HEK293 (cell line): Measurements from ENCODE around the gene IQCE.

Source experiments
- CTCF ChIA-PET: fragments of 350-600 bp; formaldehyde crosslinking; extraction: SDS; loops from one replicate; lab custom pipeline; 2021; ENCODE audit warnings: antibody characterized with exemption; lab: Yijun Ruan, JAX
- POLR2A ChIA-PET: fragments of 300-600 bp; formaldehyde crosslinking; extraction: SDS; loops from one replicate; lab custom pipeline; 2020; ENCODE audit warnings: antibody characterized with exemption, inconsistent platforms; lab: Yijun Ruan, JAX
- H3K27ac ChIP-seq: fragments of 200-500 bp; sonication (Bioruptor generic); 2 replicates; pipeline ENCODE4 v1.5.1; 2014; ENCODE audit warnings: low read depth, low read length, control low read depth, inconsistent platforms; ENCODE audit errors: extremely low read depth
- H3K36me3 ChIP-seq, 2 experiments: fragments of 200-500 bp in 1 of 2; sonication (Bioruptor generic) in 1 of 2; 1 replicate in 1 of 2; 2 replicates in 1 of 2; pipeline ENCODE4 v1.5.1; 2014 to 2017; ENCODE audit warnings: inconsistent platforms in 2 of 2, low read length in 2 of 2; ENCODE audit not compliant: control insufficient read depth in 2 of 2, insufficient read depth in 1 of 2
- H3K4me1 ChIP-seq: fragments of 200-500 bp; sonication (Bioruptor generic); 2 replicates; pipeline ENCODE4 v1.5.1; 2014; ENCODE audit warnings: mild to moderate bottlenecking, low read length, inconsistent platforms; ENCODE audit not compliant: control insufficient read depth, insufficient read depth
- H3K4me3 ChIP-seq: 2 replicates; pipeline ENCODE4 v1.5.1; 2011; ENCODE audit warnings: low read depth, mild to moderate bottlenecking, control low read depth, low read length, moderate library complexity
- H3K9me3 ChIP-seq: fragments of 200-500 bp; sonication (Bioruptor generic); 2 replicates; pipeline ENCODE4 v1.5.1; 2014; ENCODE audit warnings: low read depth, low read length, inconsistent platforms; ENCODE audit not compliant: control insufficient read depth, insufficient read depth
- EGR2 ChIP-seq: fragments of 450-650 bp; formaldehyde crosslinking; IDR thresholded peaks from 2 replicates; pipeline ENCODE4 v1.5.1; 2016; ENCODE audit warnings: low read depth, missing biosample characterization, missing genetic modification characterization
- HOXD13 ChIP-seq: sonication (generic); formaldehyde crosslinking; IDR thresholded peaks from 2 replicates; pipeline ENCODE4 v1.8.0; 2022; ENCODE audit warnings: missing genetic modification reagents, borderline replicate concordance
- MEIS1 ChIP-seq: sonication (generic); formaldehyde crosslinking; IDR thresholded peaks from 2 replicates; pipeline ENCODE4 v1.8.1; 2022; ENCODE audit warnings: missing genetic modification reagents, mild to moderate bottlenecking, borderline replicate concordance
- WT1 ChIP-seq: fragments of 450-650 bp; formaldehyde crosslinking; IDR thresholded peaks from 2 replicates; pipeline ENCODE4 v1.5.1; 2016; ENCODE audit warnings: missing biosample characterization, missing genetic modification characterization
- ZBTB1 ChIP-seq: fragments of 450-650 bp; formaldehyde crosslinking; IDR thresholded peaks from 2 replicates; pipeline ENCODE4 v1.5.1; 2016; ENCODE audit warnings: missing biosample characterization, missing genetic modification characterization
- ZBTB17 ChIP-seq: fragments of 450-650 bp; formaldehyde crosslinking; IDR thresholded peaks from 2 replicates; pipeline ENCODE4 v1.5.1; 2016; ENCODE audit warnings: missing biosample characterization, missing genetic modification characterization
- ZBTB7A ChIP-seq: fragments of 450-650 bp; formaldehyde crosslinking; IDR thresholded peaks from 2 replicates; pipeline ENCODE4 v1.5.1; 2016; ENCODE audit warnings: low read depth, missing biosample characterization, missing genetic modification characterization
- ZBTB8A ChIP-seq: fragments of 450-650 bp; formaldehyde crosslinking; IDR thresholded peaks from 2 replicates; pipeline ENCODE4 v1.5.1; 2016; ENCODE audit warnings: missing biosample characterization, missing genetic modification characterization
- ZNF274 ChIP-seq, 2 experiments: fragments of 200-500 bp in 1 of 2; fragments of 450-650 bp in 1 of 2; sonication (Bioruptor generic) in 1 of 2; formaldehyde crosslinking in 1 of 2; IDR thresholded peaks; 2 replicates each; pipeline versions ENCODE4 v1.5.1 to v1.6.1; 2014 to 2016; ENCODE audit warnings: borderline replicate concordance in 1 of 2, inconsistent platforms in 1 of 2, low read length in 1 of 2, missing biosample characterization in 1 of 2, missing genetic modification characterization in 1 of 2
- ZNF37A ChIP-seq: fragments of 450-650 bp; IDR thresholded peaks from 2 replicates; pipeline ENCODE4 v1.5.1; 2018; ENCODE audit warnings: missing biosample characterization, missing genetic modification characterization
- ZNF544 ChIP-seq: fragments of 450-650 bp; formaldehyde crosslinking; IDR thresholded peaks from 2 replicates; pipeline ENCODE4 v1.5.0; 2017; ENCODE audit warnings: missing biosample characterization, missing genetic modification characterization
- ZNF555 ChIP-seq: fragments of 450-650 bp; formaldehyde crosslinking; conservative IDR thresholded peaks from 2 replicates; pipeline ENCODE4 v1.5.1; 2017; ENCODE audit warnings: missing biosample characterization, mild to moderate bottlenecking, missing genetic modification characterization, inconsistent platforms
- ZNF660 ChIP-seq: fragments of 450-650 bp; IDR thresholded peaks from 2 replicates; pipeline ENCODE4 v1.5.1; 2018; ENCODE audit warnings: missing biosample characterization, mild to moderate bottlenecking, missing genetic modification characterization
- ZNF747 ChIP-seq: fragments of 450-650 bp; formaldehyde crosslinking; IDR thresholded peaks from 2 replicates; pipeline ENCODE4 v1.5.1; 2016; ENCODE audit warnings: missing biosample characterization, missing genetic modification characterization
- ZNF791 ChIP-seq: fragments of 450-650 bp; formaldehyde crosslinking; IDR thresholded peaks from 2 replicates; pipeline ENCODE4 v1.5.1; 2016; ENCODE audit warnings: missing biosample characterization, missing genetic modification characterization
- ZXDB ChIP-seq: fragments of 450-650 bp; formaldehyde crosslinking; IDR thresholded peaks from 2 replicates; pipeline ENCODE4 v1.5.1; 2016; ENCODE audit warnings: missing biosample characterization, missing genetic modification characterization
- TF ChIP-seq, protein P1 (sequence below): fragments of 450-650 bp; formaldehyde crosslinking; IDR thresholded peaks from 2 replicates; pipeline ENCODE4 v1.5.1; 2016; ENCODE audit warnings: missing biosample characterization, missing genetic modification characterization
- TF ChIP-seq, protein P2 (sequence below): fragments of 450-650 bp; formaldehyde crosslinking; IDR thresholded peaks from 2 replicates; pipeline ENCODE4 v1.5.1; 2016; ENCODE audit warnings: missing biosample characterization, missing genetic modification characterization
- TF ChIP-seq, protein P3 (sequence below): fragments of 450-650 bp; formaldehyde crosslinking; IDR thresholded peaks from 2 replicates; pipeline ENCODE4 v1.5.1; 2017; ENCODE audit warnings: missing biosample characterization, missing genetic modification characterization
- TF ChIP-seq, protein P4 (sequence below): fragments of 450-650 bp; formaldehyde crosslinking; IDR thresholded peaks from 2 replicates; pipeline ENCODE4 v1.5.1; 2016; ENCODE audit warnings: missing biosample characterization, missing genetic modification characterization

Gene IQCE

DNA sequence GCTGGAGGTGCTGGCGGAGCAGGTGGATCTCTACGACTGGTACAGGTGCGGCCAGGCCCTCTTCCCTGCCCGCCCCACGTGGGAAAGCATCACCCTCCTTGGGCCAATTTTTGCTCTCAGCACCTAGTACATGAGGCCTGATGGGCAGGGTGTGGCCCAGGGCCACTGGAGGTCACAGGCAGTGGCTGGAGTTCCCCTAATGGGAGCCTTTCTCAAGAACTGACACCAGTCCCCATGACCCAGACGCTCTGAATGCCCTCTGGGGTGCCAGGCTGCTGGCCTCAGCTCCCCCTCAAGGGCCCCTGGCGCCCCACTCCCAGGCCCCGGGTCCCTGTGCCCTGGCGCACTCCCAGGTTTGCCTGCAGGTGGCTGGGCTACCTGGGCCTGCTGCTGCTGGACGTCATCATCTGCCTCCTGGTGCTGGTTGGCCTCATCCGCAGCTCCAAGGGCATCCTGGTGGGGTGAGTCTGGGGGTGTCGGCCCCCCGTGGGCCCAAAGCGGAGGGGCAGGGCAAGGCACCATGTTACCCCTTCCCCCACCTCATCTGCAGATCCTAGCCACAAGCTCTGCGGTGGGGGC lies 88.9 kb downstream of the IQCE start:
- Histone ChIP-seq H3K4me1 (no peaks in the 10 kb centered on the region), H3K4me3 (no peak overlapping the region), H3K36me3 (peaks cover 0 to 35% of the 10 kb centered on the region in 2 experiments; a peak in 1 of 3 replicates)
- POLR2A ChIA-PET = no interaction called here
- TF ChIP-seq ZNF274 (IDR thresholded peaks at IDR 0.05; ENCODE audit: low read length) (no peak), ZNF274 (tag by site-specific recombination; IDR thresholded peaks at IDR 0.05; ENCODE audit: borderline replicate concordance) (no peak), ZNF37A (tag by site-specific recombination) (no peak), ZNF791 (tag by site-specific recombination) (no peak), ZNF660 (tag by site-specific recombination) (no peak), EGR2 (tag by site-specific recombination) (no peak), ZBTB7A (tag by site-specific recombination) (no peak), ZNF555 (tag by site-specific recombination) (no peak), WT1 (tag by site-specific recombination) (no peak), MEIS1 (CRISPR knock-in tag) (no peak), ZNF747 (no peak), HOXD13 (CRISPR knock-in tag) (no peak), ZBTB8A (no peak), ZNF544 (tag by site-specific recombination) (no peak), ZBTB17 (tag by site-specific recombination) (no peak), ZBTB1 (no peak), ZXDB (no peak)
- TF ChIP-seq, protein P1, sequence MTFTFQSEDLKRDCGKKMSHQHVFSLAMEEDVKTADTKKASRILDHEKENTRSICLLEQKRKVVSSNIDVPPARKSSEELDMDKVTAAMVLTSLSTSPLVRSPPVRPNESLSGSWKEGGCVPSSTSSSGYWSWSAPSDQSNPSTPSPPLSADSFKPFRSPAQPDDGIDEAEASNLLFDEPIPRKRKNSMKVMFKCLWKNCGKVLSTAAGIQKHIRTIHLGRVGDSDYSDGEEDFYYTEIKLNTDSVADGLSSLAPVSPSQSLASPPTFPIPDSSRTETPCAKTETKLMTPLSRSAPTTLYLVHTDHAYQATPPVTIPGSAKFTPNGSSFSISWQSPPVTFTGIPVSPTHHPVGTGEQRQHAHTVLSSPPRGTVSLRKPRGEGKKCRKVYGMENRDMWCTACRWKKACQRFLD (tag by site-specific recombination) = no peak
- TF ChIP-seq, protein P2, sequence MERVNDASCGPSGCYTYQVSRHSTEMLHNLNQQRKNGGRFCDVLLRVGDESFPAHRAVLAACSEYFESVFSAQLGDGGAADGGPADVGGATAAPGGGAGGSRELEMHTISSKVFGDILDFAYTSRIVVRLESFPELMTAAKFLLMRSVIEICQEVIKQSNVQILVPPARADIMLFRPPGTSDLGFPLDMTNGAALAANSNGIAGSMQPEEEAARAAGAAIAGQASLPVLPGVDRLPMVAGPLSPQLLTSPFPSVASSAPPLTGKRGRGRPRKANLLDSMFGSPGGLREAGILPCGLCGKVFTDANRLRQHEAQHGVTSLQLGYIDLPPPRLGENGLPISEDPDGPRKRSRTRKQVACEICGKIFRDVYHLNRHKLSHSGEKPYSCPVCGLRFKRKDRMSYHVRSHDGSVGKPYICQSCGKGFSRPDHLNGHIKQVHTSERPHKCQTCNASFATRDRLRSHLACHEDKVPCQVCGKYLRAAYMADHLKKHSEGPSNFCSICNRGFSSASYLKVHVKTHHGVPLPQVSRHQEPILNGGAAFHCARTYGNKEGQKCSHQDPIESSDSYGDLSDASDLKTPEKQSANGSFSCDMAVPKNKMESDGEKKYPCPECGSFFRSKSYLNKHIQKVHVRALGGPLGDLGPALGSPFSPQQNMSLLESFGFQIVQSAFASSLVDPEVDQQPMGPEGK = no peak
- TF ChIP-seq, protein P3, sequence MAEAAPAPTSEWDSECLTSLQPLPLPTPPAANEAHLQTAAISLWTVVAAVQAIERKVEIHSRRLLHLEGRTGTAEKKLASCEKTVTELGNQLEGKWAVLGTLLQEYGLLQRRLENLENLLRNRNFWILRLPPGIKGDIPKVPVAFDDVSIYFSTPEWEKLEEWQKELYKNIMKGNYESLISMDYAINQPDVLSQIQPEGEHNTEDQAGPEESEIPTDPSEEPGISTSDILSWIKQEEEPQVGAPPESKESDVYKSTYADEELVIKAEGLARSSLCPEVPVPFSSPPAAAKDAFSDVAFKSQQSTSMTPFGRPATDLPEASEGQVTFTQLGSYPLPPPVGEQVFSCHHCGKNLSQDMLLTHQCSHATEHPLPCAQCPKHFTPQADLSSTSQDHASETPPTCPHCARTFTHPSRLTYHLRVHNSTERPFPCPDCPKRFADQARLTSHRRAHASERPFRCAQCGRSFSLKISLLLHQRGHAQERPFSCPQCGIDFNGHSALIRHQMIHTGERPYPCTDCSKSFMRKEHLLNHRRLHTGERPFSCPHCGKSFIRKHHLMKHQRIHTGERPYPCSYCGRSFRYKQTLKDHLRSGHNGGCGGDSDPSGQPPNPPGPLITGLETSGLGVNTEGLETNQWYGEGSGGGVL (tag by site-specific recombination) = no peak
- TF ChIP-seq, protein P4, sequence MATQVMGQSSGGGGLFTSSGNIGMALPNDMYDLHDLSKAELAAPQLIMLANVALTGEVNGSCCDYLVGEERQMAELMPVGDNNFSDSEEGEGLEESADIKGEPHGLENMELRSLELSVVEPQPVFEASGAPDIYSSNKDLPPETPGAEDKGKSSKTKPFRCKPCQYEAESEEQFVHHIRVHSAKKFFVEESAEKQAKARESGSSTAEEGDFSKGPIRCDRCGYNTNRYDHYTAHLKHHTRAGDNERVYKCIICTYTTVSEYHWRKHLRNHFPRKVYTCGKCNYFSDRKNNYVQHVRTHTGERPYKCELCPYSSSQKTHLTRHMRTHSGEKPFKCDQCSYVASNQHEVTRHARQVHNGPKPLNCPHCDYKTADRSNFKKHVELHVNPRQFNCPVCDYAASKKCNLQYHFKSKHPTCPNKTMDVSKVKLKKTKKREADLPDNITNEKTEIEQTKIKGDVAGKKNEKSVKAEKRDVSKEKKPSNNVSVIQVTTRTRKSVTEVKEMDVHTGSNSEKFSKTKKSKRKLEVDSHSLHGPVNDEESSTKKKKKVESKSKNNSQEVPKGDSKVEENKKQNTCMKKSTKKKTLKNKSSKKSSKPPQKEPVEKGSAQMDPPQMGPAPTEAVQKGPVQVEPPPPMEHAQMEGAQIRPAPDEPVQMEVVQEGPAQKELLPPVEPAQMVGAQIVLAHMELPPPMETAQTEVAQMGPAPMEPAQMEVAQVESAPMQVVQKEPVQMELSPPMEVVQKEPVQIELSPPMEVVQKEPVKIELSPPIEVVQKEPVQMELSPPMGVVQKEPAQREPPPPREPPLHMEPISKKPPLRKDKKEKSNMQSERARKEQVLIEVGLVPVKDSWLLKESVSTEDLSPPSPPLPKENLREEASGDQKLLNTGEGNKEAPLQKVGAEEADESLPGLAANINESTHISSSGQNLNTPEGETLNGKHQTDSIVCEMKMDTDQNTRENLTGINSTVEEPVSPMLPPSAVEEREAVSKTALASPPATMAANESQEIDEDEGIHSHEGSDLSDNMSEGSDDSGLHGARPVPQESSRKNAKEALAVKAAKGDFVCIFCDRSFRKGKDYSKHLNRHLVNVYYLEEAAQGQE (tag by site-specific recombination) = no peak
- TF ChIP-seq, all 188 proteins: peak for 0
- Histone ChIP-seq H3K9me3 (no peaks in the 10 kb centered on the region), H3K27ac (no peak overlapping the region)
- CTCF ChIA-PET = no interaction called here
